GM21447 (cell line): ENCODE data around the gene TOMM6.
"Not testable (repeated sequence)": the region's sequence is repeated elsewhere in the genome, so short reads cannot be mapped to it uniquely, and the experiment has no call there.

Source experiments
- ATAC-seq: cut with Tn5 transposase; IDR thresholded peaks from one replicate; pipeline ENCODE4 v1.9.1; 2021; ENCODE audit not compliant: unreplicated experiment

Gene TOMM6

DNA sequence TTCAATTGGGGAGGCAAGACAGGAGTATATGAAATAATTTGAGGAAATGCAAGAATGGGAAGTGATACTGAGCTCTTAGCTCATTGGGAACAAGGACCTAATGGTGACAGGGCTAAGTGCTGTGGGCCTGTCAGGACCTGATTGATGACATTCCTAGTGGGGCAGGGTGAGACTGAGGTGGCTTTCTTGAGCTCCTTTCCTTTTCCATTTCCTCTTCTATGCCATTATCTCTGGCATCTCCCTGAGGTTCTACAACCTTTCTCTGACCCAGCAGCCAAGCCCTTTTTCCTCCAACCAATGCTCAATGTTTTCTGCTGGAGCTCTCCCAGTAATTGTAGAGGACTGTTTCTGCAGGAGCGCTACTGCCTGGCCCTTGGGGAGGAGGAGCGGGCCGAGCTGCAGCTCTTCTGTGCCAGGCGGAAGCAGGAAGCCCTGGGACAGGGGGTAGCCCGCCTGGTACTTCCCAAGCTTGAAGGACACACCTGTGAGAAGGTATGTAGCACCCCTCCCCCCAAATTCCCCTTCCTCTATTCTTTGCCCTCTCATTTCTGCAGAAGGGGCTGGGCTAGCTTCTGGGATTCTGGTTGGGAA lies 2.8 kb upstream of the TOMM6 start:
- no peak for ATAC-seq

- no peak for ATAC-seq
These were observed 2.2 kb upstream of the TOMM6 start for GRCh38 chr6:41785254-41785653.

DNA sequence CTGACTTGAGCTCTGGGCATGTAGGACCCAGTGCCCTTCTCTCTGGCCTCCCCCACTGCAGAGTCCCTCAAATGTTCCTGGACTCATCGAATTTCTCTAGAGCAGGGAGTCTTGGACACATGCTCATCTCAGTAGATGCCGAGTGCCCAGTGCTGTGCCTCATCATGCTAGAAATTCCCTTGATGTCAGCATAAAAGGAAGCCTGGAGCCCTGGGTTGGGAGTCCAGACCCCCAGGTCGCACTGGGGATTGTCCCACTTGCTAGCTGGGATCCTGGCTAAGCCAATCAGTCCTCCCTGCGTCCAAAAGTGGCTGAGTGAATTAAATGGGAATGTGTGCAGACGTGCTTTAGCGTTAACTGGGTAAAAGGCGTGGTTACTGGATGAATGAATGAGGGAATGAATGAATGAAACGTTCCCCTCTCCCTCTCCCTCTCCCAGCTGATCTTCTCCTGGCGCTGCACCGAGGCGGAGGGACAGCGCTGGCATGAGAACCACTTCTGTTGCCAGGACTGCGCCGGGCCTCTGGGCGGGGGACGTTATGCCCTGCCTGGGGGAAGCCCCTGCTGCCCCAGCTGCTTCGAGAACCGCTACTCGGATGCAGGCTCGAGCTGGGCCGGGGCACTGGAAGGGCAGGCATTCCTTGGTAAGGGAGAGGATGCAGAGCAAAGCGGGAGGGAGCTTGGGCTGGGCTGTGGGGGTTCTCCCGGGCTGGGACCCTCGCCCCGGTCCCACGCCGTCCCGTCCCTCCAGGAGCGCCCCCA lies 1.6 kb upstream of the TOMM6 start:
- ATAC-seq = no peak

- peak; percentile 55 for ATAC-seq
These were observed 859 bp upstream of the TOMM6 start for GRCh38 chr6:41786451-41787218.

- ATAC-seq = no peak
These were observed 1.9 kb downstream of the TOMM6 start for GRCh38 chr6:41789390-41789724.

GRCh38 chr6:41790045-41790444 lies 2.6 kb downstream of the TOMM6 start:
- no peak for ATAC-seq

- no peak for ATAC-seq
These were observed 3.8 kb downstream of the TOMM6 start for GRCh38 chr6:41791305-41791704.

DNA sequence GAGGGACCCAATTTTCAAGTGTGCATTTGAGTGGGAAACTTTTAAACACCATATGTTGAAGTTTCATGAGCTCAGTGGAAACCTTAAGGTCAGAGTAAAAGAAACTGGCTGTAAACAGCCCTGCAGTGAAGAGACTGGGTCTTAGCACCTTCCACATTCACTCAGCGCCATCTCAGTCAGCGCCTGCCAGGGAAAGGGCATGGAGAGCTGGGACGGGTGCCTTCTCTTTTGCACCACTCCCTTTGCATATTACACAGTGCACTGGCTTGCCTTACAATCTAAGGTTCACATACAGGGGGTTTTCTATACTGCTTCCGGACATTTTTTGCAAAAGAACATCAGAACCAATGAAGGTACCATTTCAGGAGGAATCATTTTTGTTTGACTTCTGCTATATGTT lies 4.5 kb downstream of the TOMM6 start:
- no peak for ATAC-seq

DNA sequence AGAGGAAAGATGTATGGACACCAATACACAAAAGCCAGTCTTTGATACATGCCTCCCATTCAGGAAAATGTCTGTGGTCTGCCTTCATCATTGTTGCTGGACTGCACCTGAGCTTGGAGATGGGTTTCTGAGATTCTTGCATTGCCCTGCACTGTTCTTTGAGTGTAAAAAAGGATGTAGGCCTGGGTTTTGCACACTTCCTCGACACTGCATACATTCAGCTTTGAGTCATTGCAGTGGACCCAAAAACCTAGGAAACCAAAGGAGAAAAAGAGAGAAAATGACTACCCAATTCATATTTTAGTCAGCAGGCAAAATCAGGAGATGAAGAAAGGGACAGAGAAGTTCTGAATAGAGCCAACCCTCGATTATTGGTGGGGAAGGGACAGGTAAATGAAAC lies 9.0 kb downstream of the TOMM6 start:
- no peak for ATAC-seq

DNA sequence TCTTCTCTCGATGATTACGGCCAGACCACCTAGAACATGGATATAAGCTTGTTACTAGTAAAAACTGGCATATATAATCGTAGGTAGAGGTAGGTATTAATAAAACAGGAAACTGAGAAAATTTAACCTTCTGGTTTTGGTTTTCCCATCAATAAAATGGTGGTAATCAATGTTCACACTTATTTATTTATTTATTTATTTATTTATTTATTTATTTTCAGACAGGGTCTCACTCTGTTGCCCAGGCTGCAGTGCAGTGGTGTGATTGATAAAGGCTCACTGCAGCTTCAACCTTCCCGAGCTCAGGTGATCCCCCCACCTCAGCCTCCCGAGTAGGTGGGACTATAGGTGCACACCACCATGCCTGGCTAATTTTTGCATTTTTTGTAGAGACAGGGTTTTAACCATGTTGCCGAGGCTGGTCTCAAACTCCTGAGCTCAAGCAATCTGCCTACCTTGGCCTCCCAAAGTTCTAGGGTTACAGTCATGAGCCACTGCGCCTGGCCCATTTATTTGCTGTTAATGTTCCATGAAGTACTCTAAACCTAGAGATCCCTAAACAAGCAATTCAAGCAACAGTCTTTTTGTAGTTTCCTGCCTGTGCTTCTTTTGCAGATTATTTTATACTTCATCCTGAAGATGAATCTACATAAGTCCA lies 11.5 kb downstream of the TOMM6 start:
- no peak for ATAC-seq

DNA sequence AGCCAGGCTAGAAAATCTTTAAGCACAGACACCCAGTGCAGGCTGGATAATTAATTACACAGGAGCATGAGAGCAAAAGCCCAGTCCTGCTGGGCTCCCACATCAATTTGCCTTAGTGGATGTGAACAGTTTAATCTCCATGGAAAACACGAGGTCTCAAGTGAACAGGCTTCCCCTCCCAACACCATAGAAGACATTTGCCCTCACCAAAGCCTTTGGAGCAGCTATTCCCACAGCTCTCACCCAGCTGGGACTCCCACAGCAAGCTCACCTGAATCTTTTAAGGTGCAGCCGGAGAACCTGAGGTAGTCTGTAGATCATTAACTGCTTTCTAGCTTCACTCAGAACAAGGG lies 12.0 kb downstream of the TOMM6 start:
- no peak for ATAC-seq

- ATAC-seq = no peak
These were observed 13.9 kb downstream of the TOMM6 start for GRCh38 chr6:41801380-41801779.

- no peak for ATAC-seq
These were observed 18.6 kb downstream of the TOMM6 start for GRCh38 chr6:41805830-41806774.

GRCh38 chr6:41811095-41811494 lies 23.6 kb downstream of the TOMM6 start:
- no peak for ATAC-seq

DNA sequence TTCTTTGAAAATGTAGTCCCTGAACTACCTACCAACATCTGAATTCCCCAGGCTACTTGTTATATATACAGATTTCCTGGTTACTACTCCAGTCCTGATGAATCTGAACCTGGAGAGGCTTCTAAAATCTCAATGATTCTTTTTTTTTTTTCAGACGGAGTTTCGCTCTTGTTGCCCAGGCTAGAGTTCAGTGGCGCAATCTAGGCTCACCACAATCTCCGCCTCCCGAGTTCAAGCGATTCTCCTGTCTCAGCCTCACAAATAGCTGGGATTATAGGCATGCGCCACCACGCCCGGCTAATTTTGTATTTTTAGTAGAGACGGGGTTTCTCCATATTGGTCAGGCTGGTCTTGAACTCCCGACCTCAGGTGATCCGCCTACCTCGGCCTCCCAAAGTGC lies 24.5 kb downstream of the TOMM6 start:
- not testable (repeated sequence) for ATAC-seq

DNA sequence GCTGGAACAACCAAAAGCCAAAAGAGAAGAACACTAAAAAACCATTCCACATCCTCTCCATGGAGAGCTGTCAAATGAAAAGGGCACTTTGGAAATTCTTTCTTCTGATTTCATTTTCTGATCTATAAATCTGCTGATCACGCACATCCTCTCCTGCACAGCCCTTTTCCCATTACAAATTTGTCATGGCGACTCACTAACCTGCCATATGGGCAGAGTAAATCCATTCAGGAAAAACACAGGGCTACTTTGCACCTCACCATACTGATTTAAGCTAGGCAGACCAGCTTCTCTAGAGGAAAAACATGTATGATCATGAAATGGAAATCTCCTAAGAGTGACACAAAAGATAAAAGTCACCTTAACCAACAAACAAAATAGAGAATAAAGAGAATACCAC lies 26.0 kb downstream of the TOMM6 start:
- ATAC-seq = no peak

DNA sequence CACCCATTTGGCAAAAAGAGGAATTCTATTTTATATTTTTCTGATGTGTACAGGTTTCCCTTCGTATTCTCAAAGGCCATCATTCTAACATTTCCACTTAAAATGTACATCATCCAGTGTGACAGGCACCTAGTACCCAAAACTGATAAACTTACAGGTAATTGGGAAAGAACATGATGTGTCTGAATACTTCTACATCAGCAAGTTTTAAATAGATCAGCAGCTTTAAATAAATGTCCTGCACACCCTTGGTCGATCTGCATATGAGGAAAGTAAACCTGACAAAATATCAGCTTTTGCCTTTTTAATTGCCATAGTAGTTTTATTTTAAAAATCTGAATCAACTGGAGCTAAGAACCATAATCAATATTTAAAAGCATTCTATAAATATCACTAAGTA lies 26.5 kb downstream of the TOMM6 start:
- ATAC-seq = no peak

GRCh38 chr6:41814629-41815028 lies 27.1 kb downstream of the TOMM6 start:
- no peak for ATAC-seq

DNA sequence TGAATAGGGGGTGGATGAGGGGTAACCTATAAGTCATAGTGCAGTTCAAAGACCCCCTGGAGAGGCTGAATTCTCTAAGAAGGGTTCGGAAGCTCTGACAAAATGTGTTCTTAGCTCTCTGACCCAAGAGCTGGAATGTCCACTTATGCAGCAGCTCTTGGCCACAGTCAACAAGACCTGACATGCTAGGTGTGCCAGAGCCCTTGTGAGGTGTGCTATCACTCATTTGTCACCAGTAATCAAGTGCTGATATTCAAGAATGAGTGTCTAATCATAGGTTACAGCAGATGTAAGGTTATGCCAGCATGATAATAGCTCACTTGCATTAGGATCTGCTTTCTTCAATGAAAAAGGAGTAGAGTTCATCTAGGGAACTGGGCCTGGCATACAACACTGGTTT lies 28.1 kb downstream of the TOMM6 start:
- ATAC-seq = no peak

DNA sequence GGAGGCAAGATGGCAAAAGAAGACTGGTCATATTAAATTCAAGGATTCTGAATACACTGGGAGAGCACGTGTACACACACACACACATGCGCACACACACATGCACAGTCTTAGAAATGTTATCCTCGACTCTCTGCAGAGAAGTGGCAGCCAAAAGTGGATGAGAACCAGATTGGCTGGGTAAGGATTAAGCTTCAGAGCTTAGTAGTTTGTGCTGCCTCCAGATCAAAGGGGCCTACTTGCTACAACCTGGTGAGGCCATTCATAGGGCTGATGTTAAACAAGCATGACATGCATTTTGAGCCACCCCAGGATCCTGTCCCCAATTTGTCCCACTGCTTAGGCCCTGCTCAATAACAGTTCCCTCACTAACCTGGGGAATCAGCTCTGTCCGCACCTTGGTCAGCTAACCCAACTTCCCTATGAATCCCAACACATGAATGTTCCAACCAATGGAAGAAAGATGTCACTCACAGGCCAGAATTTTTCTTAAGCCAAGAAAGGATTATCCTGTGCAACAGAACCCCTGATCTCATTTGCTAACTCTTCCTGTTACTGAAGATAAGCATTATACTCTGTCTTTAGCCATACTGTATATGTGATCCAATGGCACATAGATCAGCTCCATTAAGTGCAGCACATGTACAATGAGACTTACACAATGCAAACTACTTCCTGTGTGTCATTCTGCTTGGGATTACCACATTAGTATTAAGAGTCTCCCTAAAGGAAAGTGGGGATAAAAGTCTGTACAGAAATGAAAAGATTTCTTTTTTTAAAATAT lies 31.0 kb downstream of the TOMM6 start:
- no peak for ATAC-seq
